Gastrocnemius medialis (tissue), 4 donors: ENCODE data around the gene NTN1. TPM values are rescaled to one million over a fixed set of nuclear protein-coding genes. Genes with fewer than 3 reads are reported as not detected.

Experiments
- ATAC-seq, 2 donors: fragments of 150-250 bp; one replicate each; pipeline ENCODE4 v1.9.1; 2016
- DNase-seq, 2 donors: peaks; one replicate each; pipeline ENCODE4 v3.0.0-alpha.2; 2019
- H3K27ac ChIP-seq, 4 donors: fragments of 200-600 bp; sonication (generic); 1 replicate in 1 of 4; 2 replicates in 3 of 4; pipeline ENCODE4 v1.5.1; 2016 to 2018; ENCODE audit warnings: mild to moderate bottlenecking in 2 of 4, moderate library complexity in 1 of 4
- H3K27me3 ChIP-seq, 3 donors: fragments of 200-600 bp; sonication (generic) in 2 of 3; 1 replicate in 1 of 3; 2 replicates in 2 of 3; pipeline versions ENCODE4 v1.5.1 to v1.6.0; 2016 to 2019; ENCODE audit warnings: mild to moderate bottlenecking in 1 of 3, moderate library complexity in 1 of 3
- H3K36me3 ChIP-seq, 2 donors: fragments of 200-600 bp; sonication (generic) in 1 of 2; one replicate each; pipeline ENCODE4 v1.5.1; 2017 to 2018
- H3K4me1 ChIP-seq, 2 donors: fragments of 200-600 bp; sonication (generic) in 1 of 2; one replicate each; pipeline ENCODE4 v1.5.1; 2016 to 2017; ENCODE audit warnings: mild to moderate bottlenecking in 2 of 2
- H3K4me3 ChIP-seq, 4 donors: fragments of 200-600 bp; sonication (generic) in 3 of 4; 1 replicate in 1 of 4; 2 replicates in 3 of 4; pipeline ENCODE4 v1.5.1; 2016 to 2019; ENCODE audit warnings: mild to moderate bottlenecking in 2 of 4
- H3K9me3 ChIP-seq, 3 donors: fragments of 200-600 bp; sonication (generic) in 2 of 3; 1 replicate in 1 of 3; 2 replicates in 2 of 3; pipeline ENCODE4 v1.5.1; 2016 to 2019
- CTCF ChIP-seq, 5 experiments: fragments of 450-650 bp in 3 of 5; fragments of 200-600 bp in 2 of 5; sonication (generic) in 2 of 5; IDR thresholded peaks in 4 of 5; conservative IDR thresholded peaks in 1 of 5; 1 replicate in 4 of 5; 2 replicates in 1 of 5; pipeline ENCODE4 v1.5.1; 2016 to 2019; ENCODE audit warnings: antibody characterized with exemption in 5 of 5, mild to moderate bottlenecking in 3 of 5, moderate library complexity in 3 of 5
- POLR2A ChIP-seq, 2 donors: fragments of 450-650 bp; IDR thresholded peaks; one replicate each; pipeline ENCODE4 v1.6.1; 2017; ENCODE audit warnings: antibody characterized with exemption in 2 of 2, mild to moderate bottlenecking in 2 of 2, moderate library complexity in 2 of 2
- in situ Hi-C, 4 donors: fragments of 200-750 bp; cut with MboI; loops; one replicate each; pipeline versions ENCODE4 v1.15.0 to v1.8.0; 2017; ENCODE audit warnings: low sequenced_read_pairs in 4 of 4
- intact Hi-C: fragments of 100-400 bp; cut with DNase I; formaldehyde crosslinking; loops from one replicate; pipeline ENCODE4 v1.15.1; 2023; ENCODE audit warnings: low total_unique reads
- total RNA-seq, 4 donors: library from RNA; depleted of rRNA; stranded (reverse); fragments of >200 nt; gene quantifications; one replicate each; pipeline versions ENCODE4 v1.1.0 to v1.2.3, GENCODE V29; 2016

The NTN1 gene
- total RNA-seq, 4 donors from 2014 or later: 0.76 to 4.1 (median 1.2) TPM

GRCh38 chr17:9028988-9029570, 7.8 kb downstream of the NTN1 start:
- in situ Hi-C loops (no loop called here), intact Hi-C loops (no loop called here)
- DNase-seq: no peak
- no peak for TF ChIP-seq CTCF (IDR thresholded peaks at IDR 0.05 in 4 of 5, conservative IDR thresholded peaks at IDR 0.05 in 1 of 5)
- TF ChIP-seq POLR2A (IDR thresholded peaks at IDR 0.05): no peak
- H3K27me3 ChIP-seq: peaks cover 4 to 12% (median 7%) of the 10 kb centered on the region in 3 donors
- no peak overlapping the region for H3K4me3 ChIP-seq
- H3K36me3 ChIP-seq: no peaks in the 10 kb centered on the region
- no peaks in the 10 kb centered on the region for H3K9me3 ChIP-seq
- no peaks in the 10 kb centered on the region for H3K4me1 ChIP-seq
- no peak overlapping the region for H3K27ac ChIP-seq
- ATAC-seq: no peak

GRCh38 chr17:9032151-9032550, 10.8 kb downstream of the NTN1 start:
- H3K36me3 ChIP-seq: no peaks in the 10 kb centered on the region
- TF ChIP-seq POLR2A (IDR thresholded peaks at IDR 0.05): no peak
- TF ChIP-seq CTCF (IDR thresholded peaks at IDR 0.05 in 4 of 5, conservative IDR thresholded peaks at IDR 0.05 in 1 of 5): no peak
- DNase-seq (no peak), ATAC-seq (no peak)
- no peaks in the 10 kb centered on the region for H3K27me3 ChIP-seq
- intact Hi-C loops: no loop called here
- H3K4me3 ChIP-seq: no peak overlapping the region
- no peaks in the 10 kb centered on the region for H3K9me3 ChIP-seq
- no peak overlapping the region for H3K27ac ChIP-seq
- in situ Hi-C loops: no loop called here
- H3K4me1 ChIP-seq: no peaks in the 10 kb centered on the region

GRCh38 chr17:9032583-9032982, 11.3 kb downstream of the NTN1 start:
- in situ Hi-C loops: no loop called here

GRCh38 chr17:9035249-9035648, 13.9 kb downstream of the NTN1 start:
- H3K4me1 ChIP-seq: no peaks in the 10 kb centered on the region
- ATAC-seq (no peak), DNase-seq (no peak)
- H3K27ac ChIP-seq: no peak overlapping the region
- intact Hi-C loops: no loop called here
- no peaks in the 10 kb centered on the region for H3K9me3 ChIP-seq
- no peaks in the 10 kb centered on the region for H3K36me3 ChIP-seq
- no peak for TF ChIP-seq CTCF (IDR thresholded peaks at IDR 0.05 in 4 of 5, conservative IDR thresholded peaks at IDR 0.05 in 1 of 5)
- TF ChIP-seq POLR2A (IDR thresholded peaks at IDR 0.05): no peak
- in situ Hi-C loops: no loop called here
- no peak overlapping the region for H3K4me3 ChIP-seq
- H3K27me3 ChIP-seq: no peaks in the 10 kb centered on the region

More at GRCh38 chr17:9032583-9032982, 11.3 kb downstream of the NTN1 start:
- ATAC-seq: no peak
- H3K9me3 ChIP-seq: no peaks in the 10 kb centered on the region
- no peak overlapping the region for H3K4me3 ChIP-seq
- DNase-seq: no peak
- TF ChIP-seq POLR2A (IDR thresholded peaks at IDR 0.05) (no peak), CTCF (IDR thresholded peaks at IDR 0.05 in 4 of 5, conservative IDR thresholded peaks at IDR 0.05 in 1 of 5) (no peak)
- intact Hi-C loops: no loop called here
- H3K27ac ChIP-seq: no peak overlapping the region
- no peaks in the 10 kb centered on the region for H3K36me3 ChIP-seq
- no peaks in the 10 kb centered on the region for H3K27me3 ChIP-seq
- no peaks in the 10 kb centered on the region for H3K4me1 ChIP-seq

- Histone ChIP-seq H3K36me3 (no peaks in the 10 kb centered on the region), H3K27ac (no peak overlapping the region), H3K27me3 (no peaks in the 10 kb centered on the region), H3K4me1 (no peaks in the 10 kb centered on the region), H3K9me3 (no peaks in the 10 kb centered on the region), H3K4me3 (no peak overlapping the region)
- no peak for TF ChIP-seq POLR2A (IDR thresholded peaks at IDR 0.05)
- no peak for TF ChIP-seq CTCF (IDR thresholded peaks at IDR 0.05 in 4 of 5, conservative IDR thresholded peaks at IDR 0.05 in 1 of 5)
- intact Hi-C loops: no loop called here
- in situ Hi-C loops: no loop called here
- no peak for ATAC-seq
- DNase-seq: no peak
Observed at GRCh38 chr17:9036336-9036735, 15.0 kb downstream of the NTN1 start.
